Lower leg skin (tissue), 3 donors: ENCODE measurements around the gene OLFML3.

Experiments
- CTCF ChIP-seq, 3 donors: fragments of 450-650 bp; IDR thresholded peaks; one replicate each; pipeline ENCODE4 v1.5.1; 2016; ENCODE audit warnings: antibody characterized with exemption in 3 of 3, mild to moderate bottlenecking in 3 of 3, moderate library complexity in 2 of 3
- POLR2A ChIP-seq, 2 donors: fragments of 450-650 bp; IDR thresholded peaks; one replicate each; pipeline ENCODE4 v1.6.1; 2016 to 2017; ENCODE audit warnings: antibody characterized with exemption in 2 of 2, mild to moderate bottlenecking in 1 of 2, moderate library complexity in 1 of 2

GRCh38 chr1:113983826-113984225, 4.6 kb downstream of the OLFML3 start:
- TF ChIP-seq POLR2A (IDR thresholded peaks at IDR 0.05) (no peak), CTCF (IDR thresholded peaks at IDR 0.05) (no peak)
